Renal cortex interstitium (tissue), 11 donors: ENCODE measurements around the gene ALG12. TPM values are rescaled to one million over a fixed set of nuclear protein-coding genes. Genes with fewer than 3 reads are reported as not detected.

Source experiments
- DNase-seq, 11 donors: peaks; one replicate each; pipeline ENCODE4 v3.0.0-alpha.2; 2013; ENCODE audit warnings: low read depth in 9 of 11, low spot score in 4 of 11; ENCODE audit errors: extremely low read depth in 1 of 11
- polyA plus RNA-seq, 3 donors: library from polyadenylated mRNA; unstranded; fragments of 120-200 nt; gene quantifications; one replicate each; pipeline ENCODE4 v1.2.1, GENCODE V29; 2013; ENCODE audit not compliant: insufficient read length in 3 of 3

The ALG12 gene
- polyA plus RNA-seq, 3 donors, result 23.4 to 38.3 (median 33.4) TPM

- no peak for DNase-seq
Observed at GRCh38 chr22:49906071-49906798, 12.0 kb downstream of the ALG12 start.

- no peak for DNase-seq
Observed at GRCh38 chr22:49905465-49905864, 12.8 kb downstream of the ALG12 start.

- no peak for DNase-seq
Observed at GRCh38 chr22:49904040-49904369, 14.2 kb downstream of the ALG12 start.

- no peak for DNase-seq
Observed at GRCh38 chr22:49903322-49904039, 14.8 kb downstream of the ALG12 start.

GRCh38 chr22:49901457-49901856, 16.8 kb downstream of the ALG12 start:
- no peak for DNase-seq

GRCh38 chr22:49900441-49901230, 17.6 kb downstream of the ALG12 start:
- no peak for DNase-seq

GRCh38 chr22:49899530-49899929, 18.7 kb downstream of the ALG12 start:
- DNase-seq, result no peak

GRCh38 chr22:49897015-49897684, 21.1 kb downstream of the ALG12 start:
- DNase-seq, result no peak

- no peak for DNase-seq
Observed at GRCh38 chr22:49896201-49896600, 22.0 kb downstream of the ALG12 start.

GRCh38 chr22:49894322-49895054, 23.8 kb downstream of the ALG12 start:
- DNase-seq, result no peak

- DNase-seq, result no peak
Observed at GRCh38 chr22:49893025-49893424, 25.2 kb downstream of the ALG12 start.

- no peak for DNase-seq
Observed at GRCh38 chr22:49892226-49892899, 25.9 kb downstream of the ALG12 start.

GRCh38 chr22:49889071-49889470, 29.2 kb downstream of the ALG12 start:
- no peak for DNase-seq

GRCh38 chr22:49887702-49888101, 30.5 kb downstream of the ALG12 start:
- peak in 8 of 11 donors; percentile 13 to 67 (median 34) for DNase-seq

- DNase-seq, result peak in 1 of 11 donors; percentile 14
Observed at GRCh38 chr22:49887064-49887451, 31.2 kb downstream of the ALG12 start.

GRCh38 chr22:49886346-49887063, 31.7 kb downstream of the ALG12 start:
- DNase-seq, result no peak

- DNase-seq, result no peak
Observed at GRCh38 chr22:49885881-49886280, 32.4 kb downstream of the ALG12 start.

- no peak for DNase-seq
Observed at GRCh38 chr22:49885281-49885680, 33.0 kb downstream of the ALG12 start.
